ENCODE results near the gene LY6G5B.
A peak's percentile ranks its signal among the peaks of the same experiment; 100 is the strongest.

Gene LY6G5B

DNA sequence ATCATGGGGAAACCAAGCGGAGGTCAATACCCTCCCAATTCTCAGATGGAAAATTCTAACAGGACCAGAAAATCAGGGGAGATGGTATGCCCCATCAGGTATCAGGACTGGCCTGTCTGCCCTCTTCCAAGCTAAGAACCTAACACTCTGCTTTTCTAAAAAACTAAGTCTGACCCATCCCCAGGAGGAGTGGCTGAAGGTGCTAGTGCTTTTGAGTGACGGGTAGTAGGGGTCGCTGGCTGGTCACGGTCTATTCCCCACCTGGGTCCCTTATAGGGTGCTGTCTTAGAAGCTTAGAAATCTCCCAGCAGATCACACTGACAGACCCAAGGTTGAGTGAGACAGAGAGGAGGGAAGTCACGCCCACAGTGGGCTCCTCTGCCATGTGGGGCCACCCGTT, 23.8 kb downstream of the LY6G5B start:
- no peak overlapping the region for H3K4me3 ChIP-seq (ENCODE audit: low read depth, low read length)
- TF ChIP-seq, protein P1, sequence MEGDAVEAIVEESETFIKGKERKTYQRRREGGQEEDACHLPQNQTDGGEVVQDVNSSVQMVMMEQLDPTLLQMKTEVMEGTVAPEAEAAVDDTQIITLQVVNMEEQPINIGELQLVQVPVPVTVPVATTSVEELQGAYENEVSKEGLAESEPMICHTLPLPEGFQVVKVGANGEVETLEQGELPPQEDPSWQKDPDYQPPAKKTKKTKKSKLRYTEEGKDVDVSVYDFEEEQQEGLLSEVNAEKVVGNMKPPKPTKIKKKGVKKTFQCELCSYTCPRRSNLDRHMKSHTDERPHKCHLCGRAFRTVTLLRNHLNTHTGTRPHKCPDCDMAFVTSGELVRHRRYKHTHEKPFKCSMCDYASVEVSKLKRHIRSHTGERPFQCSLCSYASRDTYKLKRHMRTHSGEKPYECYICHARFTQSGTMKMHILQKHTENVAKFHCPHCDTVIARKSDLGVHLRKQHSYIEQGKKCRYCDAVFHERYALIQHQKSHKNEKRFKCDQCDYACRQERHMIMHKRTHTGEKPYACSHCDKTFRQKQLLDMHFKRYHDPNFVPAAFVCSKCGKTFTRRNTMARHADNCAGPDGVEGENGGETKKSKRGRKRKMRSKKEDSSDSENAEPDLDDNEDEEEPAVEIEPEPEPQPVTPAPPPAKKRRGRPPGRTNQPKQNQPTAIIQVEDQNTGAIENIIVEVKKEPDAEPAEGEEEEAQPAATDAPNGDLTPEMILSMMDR (IDR thresholded peaks at IDR 0.05; ENCODE audit: borderline replicate concordance, insufficient read depth, low read depth, low read length), result no peak

DNA sequence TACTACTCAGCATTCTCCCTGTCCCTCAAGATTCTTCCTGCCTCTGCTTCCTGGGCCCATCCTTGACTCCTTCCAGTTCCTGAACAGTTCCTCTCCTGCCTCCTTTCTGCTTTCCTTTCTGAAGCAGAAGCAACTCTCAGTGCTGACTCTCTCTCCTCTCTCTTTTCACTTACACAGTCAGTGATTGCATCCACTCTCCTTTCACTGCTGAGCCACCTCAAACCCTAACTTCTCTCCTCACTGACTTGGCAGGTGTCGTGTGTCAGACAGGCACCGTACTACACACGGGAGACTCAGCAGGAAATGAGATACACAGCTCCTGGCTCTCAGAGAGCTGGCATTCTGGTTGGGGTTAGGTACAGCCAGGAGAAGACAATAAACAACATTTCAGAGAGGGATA, 27.8 kb downstream of the LY6G5B start:
- TF ChIP-seq, protein P1 (IDR thresholded peaks at IDR 0.05; ENCODE audit: borderline replicate concordance, insufficient read depth, low read depth, low read length), result no peak
- H3K4me3 ChIP-seq (ENCODE audit: low read depth, low read length), result no peak overlapping the region

DNA sequence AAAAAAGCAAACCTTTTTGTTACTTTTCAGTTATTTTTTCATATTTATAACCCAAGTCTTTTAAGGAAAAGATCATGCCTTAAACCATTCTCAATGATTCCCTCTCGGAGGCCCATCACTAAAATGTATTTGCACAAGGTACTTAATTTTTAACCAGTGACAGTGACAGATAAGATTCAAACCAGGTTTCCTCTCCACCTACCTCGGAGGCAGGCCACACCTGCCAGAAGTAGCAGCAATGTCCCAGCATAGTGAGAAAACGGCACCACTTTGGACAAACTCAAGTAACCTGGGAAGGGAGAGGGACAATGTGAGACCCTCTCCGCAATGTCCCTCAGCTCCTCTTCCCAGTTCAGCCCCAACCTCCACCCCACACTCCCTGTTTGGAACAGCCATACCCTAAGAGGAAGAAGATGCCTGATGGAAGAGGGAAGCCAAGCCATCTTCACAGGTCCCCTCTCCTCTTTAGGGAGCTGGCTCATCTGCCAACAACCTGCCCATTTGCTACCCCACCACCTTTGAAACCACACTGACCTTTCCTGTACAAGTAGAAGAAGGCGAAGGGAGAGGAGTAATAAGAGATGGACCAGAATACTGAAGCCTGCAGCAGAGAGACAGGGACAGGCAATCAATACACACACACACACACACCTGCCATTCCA, 31.1 kb downstream of the LY6G5B start:
- TF ChIP-seq, protein P1 (IDR thresholded peaks at IDR 0.05; ENCODE audit: borderline replicate concordance, insufficient read depth, low read depth, low read length), result no peak
- no peak overlapping the region for H3K4me3 ChIP-seq (ENCODE audit: low read depth, low read length)

DNA sequence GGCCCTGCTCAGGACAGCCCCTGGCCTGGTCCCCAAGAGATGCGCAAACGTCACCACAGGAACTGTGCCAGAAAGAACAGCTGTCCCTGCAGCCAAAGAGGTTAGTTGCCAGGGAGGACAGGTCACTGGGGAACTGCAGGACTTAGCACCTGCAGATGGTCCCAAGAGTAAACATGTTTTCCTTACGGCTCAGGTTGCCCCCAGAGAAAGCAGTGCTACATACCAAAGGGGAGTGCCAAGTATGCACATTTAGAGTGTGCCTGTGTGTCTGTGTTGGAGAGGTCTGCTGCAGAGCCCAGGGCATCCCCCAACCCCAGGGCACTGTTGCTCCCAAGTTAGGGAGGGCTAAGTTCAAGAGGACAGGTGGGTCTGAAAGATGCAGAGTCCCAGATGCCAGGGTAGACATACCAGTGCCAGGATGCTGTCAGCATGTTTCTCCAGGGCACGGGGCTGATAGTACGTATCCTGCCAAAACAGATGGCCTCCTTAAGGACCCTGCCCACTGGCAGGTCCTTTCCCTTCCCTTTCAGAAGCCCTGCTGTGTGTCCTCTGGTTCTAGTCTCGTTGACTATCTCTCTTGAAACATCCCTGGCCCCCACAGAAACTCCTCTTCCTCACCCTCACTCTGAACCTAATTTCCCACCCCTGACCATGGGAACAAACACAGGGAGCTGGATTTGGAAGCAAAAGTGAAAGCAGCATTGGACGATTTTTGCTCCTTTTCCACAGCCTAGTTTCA, 32.1 kb downstream of the LY6G5B start:
- peak overlapping the region; percentile 62 for H3K4me3 ChIP-seq (ENCODE audit: low read depth, low read length)
- TF ChIP-seq, protein P1 (IDR thresholded peaks at IDR 0.05; ENCODE audit: borderline replicate concordance, insufficient read depth, low read depth, low read length), result no peak

DNA sequence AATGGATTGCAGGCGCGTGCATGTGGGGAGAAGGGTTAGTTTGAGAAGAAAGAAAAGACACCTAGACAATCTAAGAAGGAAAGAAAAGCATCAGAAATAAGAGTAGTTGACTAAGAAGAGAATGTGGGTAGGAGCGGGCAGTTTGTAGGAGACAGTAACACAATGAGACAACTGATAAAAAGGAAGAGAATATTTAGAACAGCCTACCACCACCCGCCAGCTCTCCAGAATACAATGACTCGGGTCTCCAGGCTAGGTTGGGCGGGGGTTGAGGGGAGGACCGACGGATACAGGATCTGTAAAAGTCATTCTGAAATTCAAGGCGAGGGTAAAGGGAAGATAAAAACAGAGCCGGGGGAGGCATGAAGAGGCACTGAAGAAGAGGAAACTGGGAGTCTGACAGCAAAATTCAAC, 32.6 kb downstream of the LY6G5B start:
- TF ChIP-seq, protein P1 (IDR thresholded peaks at IDR 0.05; ENCODE audit: borderline replicate concordance, insufficient read depth, low read depth, low read length), result no peak
- H3K4me3 ChIP-seq (ENCODE audit: low read depth, low read length), result peak overlapping the region; percentile 62

DNA sequence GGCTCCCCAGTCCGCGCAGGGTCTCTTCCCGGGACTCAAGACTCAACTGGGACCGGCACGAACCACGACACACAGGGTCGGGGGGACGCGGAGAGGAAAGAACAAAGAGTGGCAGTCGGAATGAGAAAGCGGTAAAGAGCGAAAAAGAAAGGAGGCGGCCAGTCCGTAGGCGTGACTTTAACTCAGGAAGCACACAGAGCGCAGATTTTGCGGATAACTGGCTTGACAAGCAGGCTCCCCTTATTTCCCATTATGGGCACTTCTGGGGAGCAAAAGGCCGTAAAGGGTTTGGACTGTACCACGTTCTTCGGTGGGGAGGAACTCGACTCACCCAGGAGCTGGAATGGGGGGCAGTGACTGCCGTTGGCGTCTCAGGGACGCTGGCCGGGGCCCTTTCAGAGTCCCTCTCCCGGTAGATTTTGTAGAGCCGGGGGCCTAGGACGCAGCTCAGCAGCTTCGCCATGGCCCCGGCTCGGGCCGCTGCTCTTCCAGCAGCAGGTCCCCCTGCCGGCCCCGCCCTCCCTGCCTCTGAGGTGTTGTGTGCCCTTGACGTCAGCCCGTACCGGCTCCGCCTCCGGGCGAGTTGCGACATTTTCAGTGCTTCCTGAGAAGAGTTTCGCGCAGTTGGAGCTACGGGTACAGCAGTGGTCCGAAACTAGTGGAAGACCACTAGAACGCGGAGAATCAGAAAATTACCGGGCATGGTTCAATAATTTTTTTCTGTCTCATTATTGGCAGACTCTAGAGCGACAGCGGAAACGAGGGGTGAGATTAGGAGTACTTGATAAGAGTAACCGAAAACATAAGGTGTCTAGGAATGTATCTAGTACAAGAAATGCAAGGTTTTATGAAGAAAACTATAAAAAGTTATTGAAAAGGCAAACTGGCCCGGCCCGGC, 33.3 kb downstream of the LY6G5B start, which contains the start of gene ABHD16A:
TSS of gene ABHD16A (minus strand) at position 506 of the 898 bp plus-strand sequence. CDS start at position 463, 43 bp downstream.
- TF ChIP-seq, protein P1 (IDR thresholded peaks at IDR 0.05; ENCODE audit: borderline replicate concordance, insufficient read depth, low read depth, low read length), result no peak
- peak within 1 kb of the TSS; percentile 62 for H3K4me3 ChIP-seq (ENCODE audit: low read depth, low read length)

Data from GM12875 (cell line).